Peyer's patch (tissue), 4 donors: ENCODE measurements around the gene RASD1.

Experiments used
- POLR2A ChIP-seq, 2 donors: fragments of 450-650 bp; IDR thresholded peaks; one replicate each; pipeline ENCODE4 v1.5.1; 2017; ENCODE audit warnings: antibody characterized with exemption in 2 of 2, mild to moderate bottlenecking in 2 of 2, moderate library complexity in 2 of 2
- TF ChIP-seq, protein P1 (sequence below), 6 experiments: fragments of 450-650 bp in 4 of 6; fragments of 200-600 bp in 2 of 6; sonication (generic) in 1 of 6; IDR thresholded peaks; one replicate each; pipeline ENCODE4 v1.5.1; 2017 to 2019; ENCODE audit warnings: antibody characterized with exemption in 6 of 6, mild to moderate bottlenecking in 3 of 6, moderate library complexity in 1 of 6

DNA sequence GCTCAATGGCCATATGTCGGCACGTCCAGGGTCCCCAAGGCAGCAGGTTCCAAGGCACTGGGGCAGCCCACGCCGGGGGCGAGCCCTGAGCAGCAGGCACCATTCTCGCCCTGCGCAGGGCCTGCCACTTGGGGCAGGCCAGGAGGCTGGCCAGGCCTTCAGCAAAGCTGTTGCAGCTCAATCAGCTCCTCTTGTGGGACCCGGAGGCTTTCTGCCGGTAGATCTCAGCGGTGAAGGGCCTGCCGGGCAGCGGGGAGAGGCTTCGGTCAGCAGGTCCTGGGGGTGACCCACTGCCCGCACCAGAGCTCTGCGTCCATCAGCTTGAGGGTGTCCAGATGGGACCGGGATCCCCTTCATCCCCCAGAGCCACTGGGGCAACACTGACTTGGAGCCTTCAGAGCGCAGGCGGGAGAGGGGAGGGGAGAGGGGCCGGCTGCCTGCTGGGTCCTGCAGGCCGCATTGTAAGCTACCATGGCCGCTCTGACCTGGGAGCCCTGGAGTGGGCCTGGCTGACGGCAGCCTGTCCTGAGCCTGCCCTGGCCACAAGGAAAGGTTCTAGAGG, 9.5 kb upstream of the RASD1 start:
- TF ChIP-seq, protein P1, sequence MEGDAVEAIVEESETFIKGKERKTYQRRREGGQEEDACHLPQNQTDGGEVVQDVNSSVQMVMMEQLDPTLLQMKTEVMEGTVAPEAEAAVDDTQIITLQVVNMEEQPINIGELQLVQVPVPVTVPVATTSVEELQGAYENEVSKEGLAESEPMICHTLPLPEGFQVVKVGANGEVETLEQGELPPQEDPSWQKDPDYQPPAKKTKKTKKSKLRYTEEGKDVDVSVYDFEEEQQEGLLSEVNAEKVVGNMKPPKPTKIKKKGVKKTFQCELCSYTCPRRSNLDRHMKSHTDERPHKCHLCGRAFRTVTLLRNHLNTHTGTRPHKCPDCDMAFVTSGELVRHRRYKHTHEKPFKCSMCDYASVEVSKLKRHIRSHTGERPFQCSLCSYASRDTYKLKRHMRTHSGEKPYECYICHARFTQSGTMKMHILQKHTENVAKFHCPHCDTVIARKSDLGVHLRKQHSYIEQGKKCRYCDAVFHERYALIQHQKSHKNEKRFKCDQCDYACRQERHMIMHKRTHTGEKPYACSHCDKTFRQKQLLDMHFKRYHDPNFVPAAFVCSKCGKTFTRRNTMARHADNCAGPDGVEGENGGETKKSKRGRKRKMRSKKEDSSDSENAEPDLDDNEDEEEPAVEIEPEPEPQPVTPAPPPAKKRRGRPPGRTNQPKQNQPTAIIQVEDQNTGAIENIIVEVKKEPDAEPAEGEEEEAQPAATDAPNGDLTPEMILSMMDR (IDR thresholded peaks at IDR 0.05), result no peak
- TF ChIP-seq POLR2A (IDR thresholded peaks at IDR 0.05), result no peak
